WTC11 (cell line): ENCODE measurements around the gene NEK10. TPM values are rescaled to one million over a fixed set of nuclear protein-coding genes. Genes with fewer than 3 reads are reported as not detected.

Source experiments
- ATAC-seq: fragments of 200-7000 bp; cut with Tn5 transposase; 2 replicates; pipeline ENCODE4 v1.10.0; 2021; ENCODE audit warnings: mild to moderate bottlenecking, moderate library complexity
- CTCF ChIA-PET: fragments of 300-600 bp; sonication (Branson Sonifier 250); formaldehyde crosslinking; loops from one replicate; lab custom pipeline; 2021; ENCODE audit warnings: antibody characterized with exemption; lab: Charles Lee
- POLR2A ChIA-PET: fragments of 350-600 bp; sonication (Branson Sonifier 250); formaldehyde crosslinking; loops from one replicate; lab custom pipeline; 2021; ENCODE audit warnings: antibody characterized with exemption; lab: Charles Lee
- DNase-seq: peaks from one replicate; pipeline ENCODE4 v3.0.0; 2021; ENCODE audit warnings: low spot score
- H3K27ac Mint-ChIP-seq: 2 replicates; pipeline ENCODE4 v1.8.0; 2021; ENCODE audit warnings: mixed read lengths
- H3K27me3 Mint-ChIP-seq: 2 replicates; pipeline ENCODE4 v1.8.0; 2021; ENCODE audit warnings: low read depth, mild to moderate bottlenecking, moderate library complexity, mixed read lengths
- H3K36me3 Mint-ChIP-seq: 2 replicates; pipeline ENCODE4 v1.8.0; 2021; ENCODE audit warnings: mixed read lengths
- H3K4me1 Mint-ChIP-seq: 2 replicates; pipeline ENCODE4 v1.8.0; 2022; ENCODE audit warnings: mixed read lengths
- H3K4me3 Mint-ChIP-seq: 2 replicates; pipeline ENCODE4 v1.8.0; 2021; ENCODE audit warnings: mild to moderate bottlenecking, moderate library complexity, mixed read lengths
- H3K9me3 Mint-ChIP-seq: 2 replicates; pipeline ENCODE4 v1.8.0; 2021; ENCODE audit warnings: mixed read lengths
- ATF2 ChIP-seq: sonication (generic); formaldehyde crosslinking; IDR thresholded peaks from 2 replicates; pipeline ENCODE4 v1.8.1; 2022; ENCODE audit warnings: low read depth, missing genetic modification reagents, borderline replicate concordance
- ATF6 ChIP-seq: sonication (generic); formaldehyde crosslinking; IDR thresholded peaks from 2 replicates; pipeline ENCODE4 v1.8.1; 2023; ENCODE audit warnings: mild to moderate bottlenecking, missing genetic modification reagents
- CREM ChIP-seq: sonication (generic); formaldehyde crosslinking; IDR thresholded peaks from 2 replicates; pipeline ENCODE4 v1.8.1; 2022; ENCODE audit warnings: mild to moderate bottlenecking, missing genetic modification reagents, moderate library complexity
- ELF4 ChIP-seq: sonication (generic); formaldehyde crosslinking; IDR thresholded peaks from 2 replicates; pipeline ENCODE4 v1.8.1; 2022; ENCODE audit warnings: low read depth, mild to moderate bottlenecking, moderate library complexity, missing genetic modification reagents
- EMX1 ChIP-seq: fragments of 250-450 bp; sonication (Bioruptor Pico); IDR thresholded peaks from 2 replicates; pipeline ENCODE4 v1.8.0; 2021; ENCODE audit warnings: mild to moderate bottlenecking
- ETV6 ChIP-seq: sonication (generic); formaldehyde crosslinking; IDR thresholded peaks from 2 replicates; pipeline ENCODE4 v1.8.1; 2022; ENCODE audit warnings: mild to moderate bottlenecking, missing genetic modification reagents
- FOXP1 ChIP-seq: sonication (generic); formaldehyde crosslinking; IDR thresholded peaks from 2 replicates; pipeline ENCODE4 v1.8.0; 2022; ENCODE audit warnings: missing genetic modification reagents, mild to moderate bottlenecking, moderate library complexity, borderline replicate concordance
- JAZF1 ChIP-seq: fragments of 250-450 bp; sonication (Bioruptor Pico); IDR thresholded peaks from 2 replicates; pipeline ENCODE4 v1.9.0; 2021; ENCODE audit warnings: moderate library complexity, mild to moderate bottlenecking, inconsistent platforms
- JUN ChIP-seq: sonication (generic); formaldehyde crosslinking; IDR thresholded peaks from 2 replicates; pipeline ENCODE4 v1.8.0; 2023; ENCODE audit warnings: mild to moderate bottlenecking, missing genetic modification reagents
- MLX ChIP-seq: sonication (generic); formaldehyde crosslinking; IDR thresholded peaks from 2 replicates; pipeline ENCODE4 v1.8.1; 2023; ENCODE audit warnings: mild to moderate bottlenecking, missing genetic modification reagents, moderate library complexity
- MYBL2 ChIP-seq: sonication (generic); formaldehyde crosslinking; IDR thresholded peaks from 2 replicates; pipeline ENCODE4 v1.8.1; 2023; ENCODE audit warnings: mild to moderate bottlenecking, moderate library complexity, missing genetic modification reagents
- NFYB ChIP-seq: sonication (generic); formaldehyde crosslinking; conservative IDR thresholded peaks from 2 replicates; pipeline ENCODE4 v1.8.0; 2022; ENCODE audit warnings: low read depth, missing genetic modification reagents
- NR3C1 ChIP-seq: sonication (generic); formaldehyde crosslinking; conservative IDR thresholded peaks from 2 replicates; pipeline ENCODE4 v1.8.1; 2023; ENCODE audit warnings: low read depth, mild to moderate bottlenecking, missing genetic modification reagents
- OVOL2 ChIP-seq: fragments of 250-450 bp; sonication (Bioruptor Pico); IDR thresholded peaks from 2 replicates; pipeline ENCODE4 v1.9.0; 2021; ENCODE audit warnings: mild to moderate bottlenecking, borderline replicate concordance
- PRRX2 ChIP-seq: fragments of 250-450 bp; sonication (Bioruptor Pico); IDR thresholded peaks from 2 replicates; pipeline ENCODE4 v1.8.0; 2021; ENCODE audit warnings: mild to moderate bottlenecking
- TCF7 ChIP-seq: sonication (generic); formaldehyde crosslinking; IDR thresholded peaks from 2 replicates; pipeline ENCODE4 v1.8.0; 2022; ENCODE audit warnings: mild to moderate bottlenecking, low read depth, missing genetic modification reagents, moderate library complexity
- USF1 ChIP-seq: sonication (generic); formaldehyde crosslinking; IDR thresholded peaks from 2 replicates; pipeline ENCODE4 v1.8.0; 2022; ENCODE audit warnings: mild to moderate bottlenecking, missing genetic modification reagents
- ZNF138 ChIP-seq: sonication (generic); formaldehyde crosslinking; conservative IDR thresholded peaks from 2 replicates; pipeline ENCODE4 v1.8.1; 2022; ENCODE audit warnings: mild to moderate bottlenecking, moderate library complexity, missing genetic modification reagents
- ZNF219 ChIP-seq: sonication (generic); formaldehyde crosslinking; IDR thresholded peaks from 2 replicates; pipeline ENCODE4 v1.8.0; 2023; ENCODE audit warnings: missing genetic modification reagents, mild to moderate bottlenecking, borderline replicate concordance
- ZNF232 ChIP-seq: sonication (generic); formaldehyde crosslinking; IDR thresholded peaks from 2 replicates; pipeline ENCODE4 v1.8.0; 2022; ENCODE audit warnings: mild to moderate bottlenecking, missing genetic modification reagents
- ZNF317 ChIP-seq: sonication (generic); formaldehyde crosslinking; IDR thresholded peaks from 2 replicates; pipeline ENCODE4 v1.8.1; 2023; ENCODE audit warnings: low read depth, mild to moderate bottlenecking, moderate library complexity, missing genetic modification reagents, borderline replicate concordance
- ZNF396 ChIP-seq: fragments of 250-450 bp; sonication (Bioruptor Pico); IDR thresholded peaks from 2 replicates; pipeline ENCODE4 v1.8.0; 2021; ENCODE audit warnings: mild to moderate bottlenecking, moderate library complexity, borderline replicate concordance
- ZNF416 ChIP-seq: fragments of 250-450 bp; sonication (Bioruptor Pico); IDR thresholded peaks from 2 replicates; pipeline ENCODE4 v1.9.0; 2021; ENCODE audit warnings: mild to moderate bottlenecking, inconsistent platforms
- ZNF532 ChIP-seq: fragments of 250-450 bp; sonication (Bioruptor Pico); IDR thresholded peaks from 2 replicates; pipeline ENCODE4 v1.9.0; 2021; ENCODE audit warnings: mild to moderate bottlenecking, borderline replicate concordance
- total RNA-seq: library from RNA; stranded (reverse); gene quantifications from 3 replicates; pipeline ENCODE4 v1.2.3, GENCODE V29; 2021

The NEK10 gene
- total RNA-seq, 1 experiment from 2014 or later: 0.37 TPM

- DNase-seq: no peak
- Mint-ChIP-seq H3K27me3 (no peaks in the 10 kb centered on the region), H3K4me3 (no peak overlapping the region), H3K4me1 (no peaks in the 10 kb centered on the region), H3K27ac (no peak overlapping the region), H3K9me3 (peaks cover 21% of the 10 kb centered on the region), H3K36me3 (peaks cover 10% of the 10 kb centered on the region)
- POLR2A ChIA-PET: no interaction called here
- no peak for TF ChIP-seq ETV6 (CRISPR knock-in tag)
- no peak for TF ChIP-seq ZNF416 (CRISPR knock-in tag)
- TF ChIP-seq JUN: no peak
- TF ChIP-seq JAZF1: no peak
- TF ChIP-seq MLX: no peak
- CTCF ChIA-PET: interaction anchor here (1.3 to 1.4 kb wide), 2 partner anchors 33 to 387 kb away, joined by 3 to 4 read pairs; no protein-coding TSS in a partner anchor
- peak; percentile 61 for ATAC-seq
These were observed 43.8 kb downstream of the NEK10 start for GRCh38 chr3:27325419-27325818.

- H3K4me3 Mint-ChIP-seq: no peak overlapping the region
- ATAC-seq: no peak
- POLR2A ChIA-PET: no interaction called here
- CTCF ChIA-PET: interaction anchor here (1.4 kb wide), 1 partner anchor 388 kb away, joined by 4 read pairs; no protein-coding TSS in a partner anchor
- no peaks in the 10 kb centered on the region for H3K4me1 Mint-ChIP-seq
- TF ChIP-seq JAZF1 (no peak), ATF2 (no peak), OVOL2 (CRISPR knock-in tag) (no peak), EMX1 (no peak), ZNF317 (CRISPR knock-in tag) (no peak), ZNF396 (CRISPR knock-in tag) (no peak)
- TF ChIP-seq, all 79 proteins: peak for 0
- Mint-ChIP-seq H3K36me3 (peaks cover 10% of the 10 kb centered on the region), H3K27me3 (no peaks in the 10 kb centered on the region), H3K27ac (no peak overlapping the region), H3K9me3 (peaks cover 13% of the 10 kb centered on the region)
- no peak for DNase-seq
These were observed 44.5 kb downstream of the NEK10 start for GRCh38 chr3:27324686-27325085.

GRCh38 chr3:27323087-27323570 lies 46.1 kb downstream of the NEK10 start:
- H3K27me3 Mint-ChIP-seq: no peaks in the 10 kb centered on the region
- no peak for DNase-seq
- no peak overlapping the region for H3K4me3 Mint-ChIP-seq
- POLR2A ChIA-PET: no interaction called here
- CTCF ChIA-PET: interaction anchor here (1.1 kb wide), 1 partner anchor 35 kb away, joined by 3 read pairs; no protein-coding TSS in a partner anchor
- no peak overlapping the region for H3K27ac Mint-ChIP-seq
- ATAC-seq: peak; percentile 90
- TF ChIP-seq ZNF232 (no peak), NR3C1 (CRISPR knock-in tag) (no peak), CREM (CRISPR knock-in tag) (no peak), PRRX2 (CRISPR knock-in tag) (no peak), ZNF219 (CRISPR knock-in tag) (no peak), FOXP1 (CRISPR knock-in tag) (no peak), TCF7 (no peak), ATF6 (CRISPR knock-in tag) (no peak), ELF4 (CRISPR knock-in tag) (no peak), ETV6 (CRISPR knock-in tag) (no peak), MYBL2 (CRISPR knock-in tag) (no peak), NFYB (CRISPR knock-in tag) (no peak), ZNF532 (CRISPR knock-in tag) (no peak), ZNF138 (CRISPR knock-in tag) (no peak), USF1 (no peak)
- no peaks in the 10 kb centered on the region for H3K4me1 Mint-ChIP-seq
- no peaks in the 10 kb centered on the region for H3K36me3 Mint-ChIP-seq
- peaks cover under 1% of the 10 kb centered on the region; the same call in 1 of the 2 replicates for H3K9me3 Mint-ChIP-seq
